Measurements from ENCODE around the gene TTYH1.

GRCh38 chr19:54415208-54415900 lies at the start of gene TTYH1:
- TF ChIP-seq OSR1 (CRISPR knock-in tag; IDR thresholded peaks at IDR 0.05) (no peak), ARNTL (CRISPR knock-in tag; IDR thresholded peaks at IDR 0.05; ENCODE audit: borderline replicate concordance, low read depth) (no peak), GLIS3 (CRISPR knock-in tag; IDR thresholded peaks at IDR 0.05) (no peak), ZNF70 (CRISPR knock-in tag; IDR thresholded peaks at IDR 0.05) (no peak), PPARA (CRISPR knock-in tag; IDR thresholded peaks at IDR 0.05; ENCODE audit: borderline replicate concordance) (no peak), CREB5 (CRISPR knock-in tag; IDR thresholded peaks at IDR 0.05; ENCODE audit: low read depth) (no peak), TCF4 (CRISPR knock-in tag; IDR thresholded peaks at IDR 0.05; ENCODE audit: borderline replicate concordance) (no peak), ZFP30 (CRISPR knock-in tag; IDR thresholded peaks at IDR 0.05) (no peak), ISL1 (CRISPR knock-in tag; IDR thresholded peaks at IDR 0.05) (no peak), BACH2 (CRISPR knock-in tag; IDR thresholded peaks at IDR 0.05; ENCODE audit: borderline replicate concordance) (no peak)
- TF ChIP-seq, protein P1, sequence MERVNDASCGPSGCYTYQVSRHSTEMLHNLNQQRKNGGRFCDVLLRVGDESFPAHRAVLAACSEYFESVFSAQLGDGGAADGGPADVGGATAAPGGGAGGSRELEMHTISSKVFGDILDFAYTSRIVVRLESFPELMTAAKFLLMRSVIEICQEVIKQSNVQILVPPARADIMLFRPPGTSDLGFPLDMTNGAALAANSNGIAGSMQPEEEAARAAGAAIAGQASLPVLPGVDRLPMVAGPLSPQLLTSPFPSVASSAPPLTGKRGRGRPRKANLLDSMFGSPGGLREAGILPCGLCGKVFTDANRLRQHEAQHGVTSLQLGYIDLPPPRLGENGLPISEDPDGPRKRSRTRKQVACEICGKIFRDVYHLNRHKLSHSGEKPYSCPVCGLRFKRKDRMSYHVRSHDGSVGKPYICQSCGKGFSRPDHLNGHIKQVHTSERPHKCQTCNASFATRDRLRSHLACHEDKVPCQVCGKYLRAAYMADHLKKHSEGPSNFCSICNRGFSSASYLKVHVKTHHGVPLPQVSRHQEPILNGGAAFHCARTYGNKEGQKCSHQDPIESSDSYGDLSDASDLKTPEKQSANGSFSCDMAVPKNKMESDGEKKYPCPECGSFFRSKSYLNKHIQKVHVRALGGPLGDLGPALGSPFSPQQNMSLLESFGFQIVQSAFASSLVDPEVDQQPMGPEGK (CRISPR knock-in tag; IDR thresholded peaks at IDR 0.05; ENCODE audit: borderline replicate concordance): no peak
